OCI-LY7 (cell line): ENCODE data around the gene TNIK.

Experiments used
- EZH2phosphoT487 ChIP-seq: fragments of 200-600 bp; sonication (generic); IDR thresholded peaks from 2 replicates; pipeline ENCODE4 v1.6.1; 2018; ENCODE audit warnings: low read depth, borderline replicate concordance, mild to moderate bottlenecking, mixed run types, antibody characterized with exemption, low read length, moderate library complexity, mixed read lengths
- TF ChIP-seq, protein P1 (sequence below): fragments of 200-600 bp; sonication (generic); conservative IDR thresholded peaks from 2 replicates; pipeline ENCODE4 v1.5.1; 2014; ENCODE audit warnings: mild to moderate bottlenecking, antibody characterized with exemption, low read length, moderate library complexity, mixed read lengths

DNA sequence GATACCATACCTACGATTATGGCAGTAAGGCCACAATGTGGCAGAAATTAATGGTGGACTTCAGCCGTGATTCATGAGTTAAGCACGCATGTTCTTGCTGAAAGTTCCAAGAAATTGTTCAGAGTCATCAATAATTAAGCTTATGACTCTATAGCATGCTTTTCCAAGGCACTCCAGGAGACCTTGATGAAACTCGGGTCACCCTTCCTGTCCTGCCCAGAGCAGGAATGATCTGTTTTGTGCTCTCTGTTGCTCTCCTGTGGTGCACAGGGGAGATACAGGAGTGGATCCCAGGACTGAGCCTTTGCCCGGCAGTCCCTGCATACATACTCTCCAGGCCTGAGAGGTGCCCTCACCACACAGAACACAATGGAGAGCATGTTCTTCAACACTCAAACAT, 292.1 kb downstream of the TNIK start:
- TF ChIP-seq, protein P1, sequence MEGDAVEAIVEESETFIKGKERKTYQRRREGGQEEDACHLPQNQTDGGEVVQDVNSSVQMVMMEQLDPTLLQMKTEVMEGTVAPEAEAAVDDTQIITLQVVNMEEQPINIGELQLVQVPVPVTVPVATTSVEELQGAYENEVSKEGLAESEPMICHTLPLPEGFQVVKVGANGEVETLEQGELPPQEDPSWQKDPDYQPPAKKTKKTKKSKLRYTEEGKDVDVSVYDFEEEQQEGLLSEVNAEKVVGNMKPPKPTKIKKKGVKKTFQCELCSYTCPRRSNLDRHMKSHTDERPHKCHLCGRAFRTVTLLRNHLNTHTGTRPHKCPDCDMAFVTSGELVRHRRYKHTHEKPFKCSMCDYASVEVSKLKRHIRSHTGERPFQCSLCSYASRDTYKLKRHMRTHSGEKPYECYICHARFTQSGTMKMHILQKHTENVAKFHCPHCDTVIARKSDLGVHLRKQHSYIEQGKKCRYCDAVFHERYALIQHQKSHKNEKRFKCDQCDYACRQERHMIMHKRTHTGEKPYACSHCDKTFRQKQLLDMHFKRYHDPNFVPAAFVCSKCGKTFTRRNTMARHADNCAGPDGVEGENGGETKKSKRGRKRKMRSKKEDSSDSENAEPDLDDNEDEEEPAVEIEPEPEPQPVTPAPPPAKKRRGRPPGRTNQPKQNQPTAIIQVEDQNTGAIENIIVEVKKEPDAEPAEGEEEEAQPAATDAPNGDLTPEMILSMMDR, result 0 out of 2 replicates have a peak, but pooled peaks have one; percentile 9
- TF ChIP-seq EZH2phosphoT487, result no peak
